Measurements from ENCODE around the gene FBXL15. TPM values are rescaled to one million over a fixed set of nuclear protein-coding genes. Genes with fewer than 3 reads are reported as not detected.

The FBXL15 gene
- total RNA-seq, 1 donor from 2014 or later = 9.8 TPM

DNA sequence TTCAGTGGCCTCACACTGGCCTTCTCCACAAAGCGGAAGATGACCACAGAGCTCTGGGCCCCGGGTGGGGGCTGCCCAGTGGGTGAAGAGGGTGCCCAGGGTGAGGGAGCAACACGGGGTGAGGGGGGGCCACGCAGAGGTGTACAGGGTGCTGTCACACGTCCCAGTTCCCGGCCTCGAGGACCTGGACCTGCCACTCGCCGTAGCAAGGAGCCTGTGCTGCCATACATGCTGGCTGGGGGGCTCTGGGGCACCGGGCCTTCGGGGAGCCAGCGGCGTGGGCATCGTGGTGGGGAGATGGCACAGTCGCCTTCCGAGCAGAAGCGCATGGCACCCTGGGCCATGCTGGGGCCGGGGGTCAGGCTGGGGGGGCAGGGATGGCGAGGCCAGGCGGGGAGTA is 3.9 kb upstream of the FBXL15 start:
- Mint-ChIP-seq H3K4me1 (ENCODE audit: unreplicated experiment) (peaks cover 21% of the 10 kb centered on the region), H3K27ac (ENCODE audit: unreplicated experiment) (no peak overlapping the region), H3K4me3 (ENCODE audit: unreplicated experiment) (no peak overlapping the region), H3K27me3 (ENCODE audit: unreplicated experiment) (peaks cover 26% of the 10 kb centered on the region), H3K9me3 (ENCODE audit: unreplicated experiment) (no peaks in the 10 kb centered on the region), H3K36me3 (ENCODE audit: unreplicated experiment) (no peaks in the 10 kb centered on the region)
- TF ChIP-seq, protein P1, sequence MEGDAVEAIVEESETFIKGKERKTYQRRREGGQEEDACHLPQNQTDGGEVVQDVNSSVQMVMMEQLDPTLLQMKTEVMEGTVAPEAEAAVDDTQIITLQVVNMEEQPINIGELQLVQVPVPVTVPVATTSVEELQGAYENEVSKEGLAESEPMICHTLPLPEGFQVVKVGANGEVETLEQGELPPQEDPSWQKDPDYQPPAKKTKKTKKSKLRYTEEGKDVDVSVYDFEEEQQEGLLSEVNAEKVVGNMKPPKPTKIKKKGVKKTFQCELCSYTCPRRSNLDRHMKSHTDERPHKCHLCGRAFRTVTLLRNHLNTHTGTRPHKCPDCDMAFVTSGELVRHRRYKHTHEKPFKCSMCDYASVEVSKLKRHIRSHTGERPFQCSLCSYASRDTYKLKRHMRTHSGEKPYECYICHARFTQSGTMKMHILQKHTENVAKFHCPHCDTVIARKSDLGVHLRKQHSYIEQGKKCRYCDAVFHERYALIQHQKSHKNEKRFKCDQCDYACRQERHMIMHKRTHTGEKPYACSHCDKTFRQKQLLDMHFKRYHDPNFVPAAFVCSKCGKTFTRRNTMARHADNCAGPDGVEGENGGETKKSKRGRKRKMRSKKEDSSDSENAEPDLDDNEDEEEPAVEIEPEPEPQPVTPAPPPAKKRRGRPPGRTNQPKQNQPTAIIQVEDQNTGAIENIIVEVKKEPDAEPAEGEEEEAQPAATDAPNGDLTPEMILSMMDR (IDR thresholded peaks at IDR 0.05) = no peak
- no peak for DNase-seq (ENCODE audit: extremely low spot score, unreplicated experiment)

DNA sequence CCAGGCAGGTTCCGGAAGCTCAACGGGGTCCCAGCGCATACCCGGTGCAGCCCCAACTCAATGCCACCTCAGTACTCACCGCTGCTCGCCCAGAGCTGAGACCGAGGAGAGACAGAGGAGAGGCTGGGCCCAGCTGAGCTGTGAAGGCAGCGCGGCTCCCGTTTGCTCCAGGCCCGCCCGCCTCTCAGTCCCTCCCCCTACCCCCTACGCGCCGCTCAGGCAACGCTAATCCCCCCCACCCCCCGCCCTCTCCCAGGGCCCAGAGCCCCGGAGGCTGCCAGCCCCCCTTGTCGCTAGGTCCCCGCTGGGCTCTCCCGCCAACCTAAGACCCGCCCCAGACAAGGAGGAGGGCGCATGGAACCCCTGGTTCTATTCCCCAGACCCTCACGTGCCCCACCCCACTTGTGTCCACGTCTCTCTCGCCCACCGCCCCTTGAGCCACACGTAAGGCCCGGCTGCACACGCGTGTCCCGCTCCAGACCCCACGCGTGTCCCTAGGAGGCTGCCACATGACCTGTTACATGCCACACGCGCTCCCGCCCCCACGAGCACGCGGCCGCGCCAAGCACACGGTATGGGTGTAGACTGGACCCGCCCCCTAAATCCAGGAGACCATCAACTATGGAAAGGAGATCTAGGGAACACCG is 1.9 kb upstream of the FBXL15 start, which contains the start of gene PSD:
TSS of gene PSD (minus strand) at position 164 of the 647 bp plus-strand sequence. CDS start 1,747 bp downstream, outside the sequence.
- Mint-ChIP-seq H3K4me3 (ENCODE audit: unreplicated experiment) (peak within 1 kb of the TSS; percentile 96), H3K36me3 (ENCODE audit: unreplicated experiment) (no peaks in the 10 kb centered on the region), H3K27me3 (ENCODE audit: unreplicated experiment) (peaks cover 20% of the 10 kb centered on the region), H3K4me1 (ENCODE audit: unreplicated experiment) (peaks cover 33% of the 10 kb centered on the region), H3K9me3 (ENCODE audit: unreplicated experiment) (no peaks in the 10 kb centered on the region), H3K27ac (ENCODE audit: unreplicated experiment) (no peak within 1 kb of the TSS)
- TF ChIP-seq, protein P1 (IDR thresholded peaks at IDR 0.05) = no peak
- DNase-seq (ENCODE audit: extremely low spot score, unreplicated experiment) = no peak

DNA sequence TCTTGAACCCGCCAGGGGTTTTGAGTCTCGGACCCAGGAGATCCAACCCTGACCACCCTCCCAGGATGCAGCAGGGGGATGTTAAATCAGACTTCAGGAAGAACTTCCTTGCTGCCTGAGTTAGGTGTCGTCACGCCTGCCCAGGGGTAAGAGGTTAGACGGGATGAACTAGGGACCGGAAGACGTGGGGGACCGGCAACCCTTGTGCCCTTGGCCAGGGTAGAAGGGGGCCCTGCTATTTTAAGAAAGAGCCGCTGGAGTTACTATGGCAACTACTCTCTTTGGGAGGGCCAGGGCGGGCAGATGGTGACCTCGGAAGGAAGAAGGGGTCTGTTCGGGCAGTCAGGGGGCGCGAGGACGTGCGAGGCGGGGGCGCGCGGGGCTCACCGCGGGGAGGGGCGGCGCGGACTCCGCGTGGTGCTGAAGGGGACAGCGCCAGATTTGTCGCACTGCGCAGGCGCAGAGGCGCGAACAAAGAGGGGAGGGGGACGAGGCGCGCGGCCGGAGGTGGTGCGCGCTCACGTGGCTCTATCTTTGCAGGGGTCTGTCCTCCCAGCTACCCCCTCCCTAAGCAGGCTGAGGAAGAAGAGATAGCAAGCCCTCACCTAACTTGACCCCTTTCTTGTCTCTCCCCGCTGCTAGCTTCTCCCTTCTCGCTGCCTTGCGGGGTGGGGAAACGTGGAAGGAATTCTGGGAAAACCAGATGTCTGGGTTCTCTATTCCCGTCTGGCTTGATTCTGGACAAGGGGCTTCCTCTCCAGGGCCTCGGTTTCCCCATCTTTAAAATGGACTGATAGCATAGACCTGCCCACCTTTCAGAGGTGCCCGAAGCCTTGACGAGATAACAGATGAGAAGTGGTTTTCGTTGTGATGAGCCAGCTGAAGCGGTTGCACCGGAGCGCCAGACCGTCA is 1.1 kb upstream of the FBXL15 start:
- Mint-ChIP-seq H3K27me3 (ENCODE audit: unreplicated experiment) (peaks cover 17% of the 10 kb centered on the region), H3K4me1 (ENCODE audit: unreplicated experiment) (peaks cover 33% of the 10 kb centered on the region), H3K4me3 (ENCODE audit: unreplicated experiment) (peak overlapping the region; percentile 96), H3K9me3 (ENCODE audit: unreplicated experiment) (no peaks in the 10 kb centered on the region), H3K27ac (ENCODE audit: unreplicated experiment) (no peak overlapping the region), H3K36me3 (ENCODE audit: unreplicated experiment) (no peaks in the 10 kb centered on the region)
- TF ChIP-seq, protein P1 (IDR thresholded peaks at IDR 0.05) = no peak
- DNase-seq (ENCODE audit: extremely low spot score, unreplicated experiment) = no peak

DNA sequence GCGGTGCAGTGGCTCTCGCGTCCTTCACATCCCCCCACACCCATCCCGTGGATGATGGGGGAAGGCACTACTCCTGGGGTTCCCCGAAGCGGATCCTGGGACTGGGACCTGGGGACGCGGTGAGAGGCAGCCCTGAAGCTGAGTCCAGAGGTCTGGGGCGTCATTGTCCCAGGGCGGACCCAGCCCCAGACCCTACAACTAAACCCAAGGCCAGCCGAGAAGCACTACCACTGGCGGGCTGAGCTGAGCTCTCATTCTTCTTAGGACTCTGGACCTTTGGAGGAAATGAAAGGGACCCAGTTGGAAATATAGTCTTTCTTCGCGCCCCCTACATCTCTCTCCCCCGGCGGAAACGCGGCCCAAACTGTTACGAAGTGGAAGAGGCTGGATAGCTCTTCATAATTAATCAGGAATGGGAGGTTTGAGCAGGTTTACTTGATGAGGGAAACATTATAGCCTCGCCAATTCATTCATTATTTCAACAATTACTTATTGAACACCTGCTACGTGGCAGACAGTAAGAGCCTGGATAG is 389 bp upstream of the FBXL15 start:
- Mint-ChIP-seq H3K27me3 (ENCODE audit: unreplicated experiment) (peaks cover 17% of the 10 kb centered on the region), H3K9me3 (ENCODE audit: unreplicated experiment) (no peaks in the 10 kb centered on the region), H3K4me1 (ENCODE audit: unreplicated experiment) (peaks cover 33% of the 10 kb centered on the region), H3K36me3 (ENCODE audit: unreplicated experiment) (no peaks in the 10 kb centered on the region), H3K4me3 (ENCODE audit: unreplicated experiment) (peak overlapping the region; percentile 96), H3K27ac (ENCODE audit: unreplicated experiment) (peak overlapping the region; percentile 99)
- TF ChIP-seq, protein P1 (IDR thresholded peaks at IDR 0.05) = no peak
- DNase-seq (ENCODE audit: extremely low spot score, unreplicated experiment) = no peak

DNA sequence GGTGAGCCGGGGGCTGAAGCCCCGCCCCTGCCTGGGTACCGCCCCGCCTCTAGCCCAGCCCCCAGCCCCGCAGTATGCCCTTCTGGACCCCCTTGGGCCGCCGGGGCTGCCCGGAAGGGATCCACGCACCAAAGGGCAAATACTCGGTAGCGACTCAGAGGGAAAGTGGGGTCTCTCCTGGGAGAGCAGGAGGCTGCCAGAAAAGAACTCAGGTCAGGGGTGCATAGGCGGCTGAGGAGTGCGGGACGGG is 796 bp downstream of the FBXL15 start:
- TF ChIP-seq, protein P1 (IDR thresholded peaks at IDR 0.05) = no peak
- no peak for DNase-seq (ENCODE audit: extremely low spot score, unreplicated experiment)
- Mint-ChIP-seq H3K27me3 (ENCODE audit: unreplicated experiment) (peaks cover 14% of the 10 kb centered on the region), H3K27ac (ENCODE audit: unreplicated experiment) (no peak overlapping the region), H3K9me3 (ENCODE audit: unreplicated experiment) (no peaks in the 10 kb centered on the region), H3K4me3 (ENCODE audit: unreplicated experiment) (peak overlapping the region; percentile 96), H3K36me3 (ENCODE audit: unreplicated experiment) (peaks cover 1% of the 10 kb centered on the region), H3K4me1 (ENCODE audit: unreplicated experiment) (peaks cover 33% of the 10 kb centered on the region)
